Skin of body (tissue), 2 donors: ENCODE data around the gene VRK2. TPM values are rescaled to one million over a fixed set of nuclear protein-coding genes. Genes with fewer than 3 reads are reported as not detected.
"Not testable (repeated sequence)": the region's sequence is repeated elsewhere in the genome, so short reads cannot be mapped to it uniquely, and the experiment has no call there.

ENCODE experiments used
- DNase-seq: peaks from one replicate; lab custom pipeline; 2025; lab: John Stamatoyannopoulos, UW
- total RNA-seq: library from RNA; depleted of rRNA; stranded (reverse); fragments of >200 nt; gene quantifications from one replicate; pipeline ENCODE4 v1.2.3, GENCODE V29; 2014

Gene VRK2
- total RNA-seq, 1 donor from 2014 or later: 15.2 TPM

DNA sequence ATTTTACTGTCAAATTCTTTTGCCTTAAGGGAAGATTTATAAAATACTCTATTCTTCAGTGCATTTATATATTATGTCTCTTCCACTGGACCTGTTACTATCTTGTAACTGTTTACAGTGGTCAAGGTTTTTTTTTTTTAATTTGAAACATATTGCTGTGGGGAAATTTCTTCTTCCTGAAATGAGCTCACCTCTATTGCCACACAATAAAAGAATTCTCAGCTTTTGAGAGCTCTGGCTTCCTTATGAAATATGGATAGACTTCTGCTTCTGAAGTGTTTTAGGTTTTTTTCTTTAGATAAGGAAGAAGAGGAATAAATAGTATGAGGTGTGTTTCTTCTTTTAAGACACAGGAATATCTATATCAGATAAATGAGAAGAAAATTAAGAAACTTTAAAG is 7.7 kb downstream of the VRK2 start:
- DNase-seq: no peak

DNA sequence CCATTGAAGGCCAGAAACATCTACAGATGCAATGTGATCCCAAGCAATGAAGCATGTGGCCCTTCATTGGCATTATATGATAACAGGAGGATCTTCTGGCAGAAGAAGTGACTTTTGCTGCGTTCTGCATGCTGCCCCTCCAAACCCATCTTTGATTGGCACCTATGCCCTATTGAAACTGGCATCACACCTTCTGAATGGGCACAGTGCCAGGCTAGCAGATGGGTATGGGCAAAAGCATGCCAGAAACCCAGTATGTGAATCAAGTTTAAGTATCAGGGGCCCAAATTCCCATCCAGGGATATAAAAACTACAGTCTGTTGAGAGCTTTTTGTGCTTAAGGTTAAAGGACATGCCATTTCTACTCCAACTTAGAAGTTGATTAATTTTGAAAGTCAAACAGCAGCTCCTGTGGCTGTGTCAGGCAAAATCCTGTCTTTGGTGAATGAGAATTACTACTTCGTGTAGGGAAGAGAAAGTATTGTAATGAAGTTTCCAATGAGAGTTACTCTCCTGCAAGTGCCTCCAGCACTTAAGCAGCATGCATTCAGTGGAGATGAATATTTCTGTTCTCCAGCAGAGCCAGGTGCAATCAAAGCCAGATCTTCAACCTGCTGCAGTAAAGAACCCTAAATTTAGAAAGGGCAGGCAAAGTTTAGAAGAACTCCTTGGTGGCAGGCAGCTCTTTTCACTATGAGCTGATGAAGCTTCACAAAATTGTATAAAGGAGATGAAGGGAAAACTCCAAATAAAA is 8.6 kb downstream of the VRK2 start:
- no peak for DNase-seq

DNA sequence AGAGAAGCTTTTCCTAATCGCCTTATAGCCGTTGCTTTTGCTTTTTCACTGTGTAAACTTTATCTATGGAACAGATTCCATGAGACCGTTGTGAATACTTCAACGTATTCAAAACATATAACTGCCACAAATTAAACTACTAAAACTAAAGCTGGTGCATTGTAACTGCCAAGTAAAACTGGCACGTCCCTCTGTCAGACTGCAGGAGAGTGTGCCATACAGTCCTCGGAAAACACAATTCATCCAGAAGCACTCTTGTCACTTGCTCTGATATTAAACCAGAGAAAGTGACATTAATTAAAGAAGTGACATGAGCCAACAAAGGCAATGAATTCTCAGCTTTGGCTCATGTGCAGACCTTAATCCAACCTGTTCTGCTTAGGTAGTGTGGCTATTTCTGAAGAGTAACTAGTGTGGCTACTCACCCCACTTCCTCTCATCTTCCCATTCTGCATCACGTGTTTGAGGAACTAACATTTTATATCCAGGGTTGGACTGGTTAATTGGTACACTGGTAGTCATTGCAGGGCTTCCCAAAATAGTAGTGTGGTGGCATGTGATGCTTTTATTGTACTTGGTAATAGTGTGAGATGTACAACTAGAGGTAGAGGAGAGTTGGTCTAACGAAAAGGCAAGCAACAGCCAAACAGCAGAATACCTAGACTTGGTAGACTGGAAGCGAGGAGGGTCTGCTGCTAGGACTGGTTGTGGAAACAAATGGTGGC is 9.7 kb downstream of the VRK2 start:
- no peak for DNase-seq

DNA sequence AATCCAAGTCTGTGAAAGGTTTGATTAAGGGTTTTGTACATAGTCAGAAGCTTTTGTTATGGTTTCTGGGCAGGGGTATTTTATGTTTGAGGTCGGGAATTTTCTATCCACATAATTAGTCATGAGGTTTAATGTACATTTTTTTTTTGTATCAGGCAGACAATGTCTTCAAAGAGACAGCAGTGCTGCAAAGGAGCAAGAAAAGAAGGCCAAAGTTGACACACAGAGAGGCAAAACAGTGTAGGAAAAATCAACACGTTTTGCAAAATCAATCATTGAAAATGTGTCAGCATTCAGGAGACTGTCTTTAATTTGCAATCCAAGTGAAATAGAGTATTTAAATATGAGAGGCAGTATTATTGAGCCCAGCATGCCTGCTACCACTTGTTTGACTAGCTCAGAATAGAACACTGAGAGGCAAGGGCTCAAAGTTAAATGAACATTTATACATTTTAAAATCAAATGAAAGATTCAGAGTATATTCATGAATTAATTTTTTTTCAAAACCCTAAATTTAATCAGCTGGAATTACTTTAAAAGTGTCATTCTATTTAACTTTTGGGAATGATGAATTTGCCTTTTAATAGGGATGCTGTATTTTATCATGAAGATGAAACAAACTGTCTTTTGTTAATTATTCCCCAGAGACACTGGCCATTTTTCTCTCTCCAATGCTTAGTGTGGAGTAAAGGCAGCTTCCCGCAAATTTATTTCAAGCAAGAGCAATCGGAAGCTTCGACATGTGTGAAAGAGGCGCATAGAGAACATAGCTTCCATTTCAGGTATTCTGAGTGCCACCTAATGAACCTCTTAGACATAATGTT is 11.3 kb downstream of the VRK2 start:
- no peak for DNase-seq

DNA sequence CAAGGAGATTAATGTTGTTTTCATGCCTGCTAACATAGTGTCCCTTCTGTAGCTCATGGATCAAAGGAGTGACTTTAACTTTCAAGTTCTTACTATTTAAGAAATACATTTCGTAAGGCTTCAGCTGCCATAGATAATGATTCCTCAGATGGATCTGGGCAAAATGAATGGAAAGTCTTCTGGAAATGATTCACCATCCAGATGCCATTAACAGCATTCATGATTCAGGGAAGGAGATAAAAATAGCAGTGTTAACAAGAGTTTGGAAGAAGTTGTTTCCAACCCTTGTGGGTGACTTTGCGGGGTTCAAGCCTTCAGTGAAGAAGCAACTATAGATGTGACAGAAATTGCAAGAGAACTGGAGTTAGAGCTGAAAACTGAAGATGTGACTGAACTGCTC is 17.0 kb downstream of the VRK2 start:
- no peak for DNase-seq

DNA sequence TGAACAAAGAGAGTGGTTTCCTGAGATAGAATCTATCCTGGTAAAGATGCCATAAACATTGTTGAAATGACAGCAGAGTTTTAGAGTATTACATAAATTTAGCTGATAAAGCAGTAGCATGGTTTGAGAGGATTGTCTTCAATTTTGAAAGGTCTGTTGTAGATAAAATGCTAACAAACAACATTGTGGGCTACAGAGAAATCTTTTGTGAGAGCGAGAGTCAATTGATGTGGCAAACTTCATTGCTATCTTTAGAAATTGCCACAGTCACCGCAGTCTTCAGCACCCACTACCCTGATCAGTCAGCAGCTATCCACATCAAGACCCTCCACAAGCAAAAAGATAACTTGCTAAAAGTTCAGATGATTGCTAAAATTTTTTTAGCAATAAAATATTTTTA is 17.5 kb downstream of the VRK2 start:
- no peak for DNase-seq

DNA sequence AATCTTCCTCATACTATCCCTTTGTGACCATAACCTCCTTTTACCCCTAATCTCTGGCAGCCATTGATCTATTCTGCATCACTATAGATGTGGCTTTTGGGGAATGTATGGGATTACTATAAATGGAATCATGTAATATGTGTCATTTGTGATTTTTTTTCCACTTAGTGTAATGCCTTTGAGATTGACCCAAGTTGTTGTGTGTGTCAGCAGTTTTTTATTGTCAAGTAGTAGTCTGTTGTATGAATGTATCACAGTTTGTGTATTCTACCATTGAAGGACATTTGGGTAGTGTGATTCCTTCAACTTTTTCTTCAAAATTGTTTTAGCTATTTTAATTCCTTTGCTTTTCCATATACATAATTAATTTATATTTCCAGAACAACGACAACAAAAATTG is 18.6 kb downstream of the VRK2 start:
- no peak for DNase-seq

DNA sequence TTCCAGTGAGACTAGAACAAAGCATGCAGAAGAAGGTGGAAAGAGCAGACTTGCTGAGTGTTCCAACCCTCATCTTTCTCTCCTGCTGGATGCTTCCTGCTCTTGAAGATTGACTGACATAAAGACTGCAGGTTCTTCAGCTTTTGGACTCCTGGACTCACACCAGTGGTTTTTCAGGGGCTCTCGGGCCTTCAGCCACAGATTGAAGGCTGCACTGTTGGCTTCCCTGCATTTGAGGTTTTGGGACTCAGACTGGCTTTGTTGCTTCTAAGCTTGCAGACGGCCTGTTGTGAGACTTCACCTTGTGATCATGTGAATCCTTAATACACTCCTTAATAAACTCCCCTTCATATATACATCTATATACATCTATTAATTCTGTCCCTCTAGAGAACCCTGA is 20.4 kb downstream of the VRK2 start:
- DNase-seq: no peak

DNA sequence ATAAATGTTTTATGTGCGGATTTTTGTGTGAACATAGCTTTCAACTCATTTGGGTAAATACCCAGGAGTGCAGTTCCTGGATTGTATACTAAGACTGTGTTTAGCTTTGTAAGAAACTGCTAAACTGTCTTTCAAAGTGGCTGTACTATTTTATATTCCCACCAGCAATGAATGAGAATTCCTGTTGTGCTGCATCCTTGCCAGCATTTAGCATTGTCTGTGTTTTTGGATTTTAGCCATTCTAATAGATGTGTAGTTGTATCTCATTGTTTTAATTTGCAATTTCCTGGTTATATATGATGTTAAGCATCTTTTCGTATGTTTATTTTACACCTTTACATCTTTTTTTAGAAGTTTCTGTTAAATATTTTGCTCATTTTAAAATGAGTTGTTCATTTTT is 24.2 kb downstream of the VRK2 start:
- DNase-seq: no peak

DNA sequence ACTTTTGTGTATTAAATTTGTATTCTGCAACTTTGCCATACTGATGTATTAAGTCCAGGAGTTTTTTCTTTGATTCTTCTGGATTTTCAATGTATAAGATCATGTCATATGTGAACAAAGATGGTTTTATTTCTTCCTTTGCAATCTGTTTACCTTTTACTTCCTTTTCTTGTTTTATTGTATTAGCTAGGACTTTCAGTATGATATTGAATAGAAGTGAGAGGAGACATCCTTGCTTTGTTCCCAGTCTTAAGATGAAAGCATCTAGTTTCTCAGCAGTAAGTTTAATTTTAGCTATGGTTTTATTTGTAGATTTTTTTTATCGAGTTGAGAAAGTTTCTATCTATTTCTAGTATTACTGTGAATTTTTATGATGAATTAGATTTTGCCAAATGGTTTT is 25.5 kb downstream of the VRK2 start:
- DNase-seq: no peak

DNA sequence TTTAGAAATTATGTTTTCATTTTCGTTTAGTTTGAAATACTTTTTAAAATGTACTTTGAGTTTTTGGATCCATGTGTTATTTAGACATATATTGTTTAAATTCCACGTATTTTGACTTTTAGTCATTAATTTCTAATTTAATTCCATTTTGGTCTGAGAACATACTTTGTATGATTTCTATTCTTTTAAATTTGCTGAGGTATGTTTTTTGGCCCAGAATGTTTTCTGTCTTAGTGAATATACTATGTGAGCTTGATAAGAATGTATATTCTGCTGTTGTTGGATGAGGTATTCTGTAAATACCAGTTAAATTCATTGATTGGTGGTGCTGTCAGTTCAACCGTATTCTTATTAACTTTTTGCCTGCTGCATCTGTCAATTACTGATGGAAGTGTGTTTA is 26.4 kb downstream of the VRK2 start:
- no peak for DNase-seq

DNA sequence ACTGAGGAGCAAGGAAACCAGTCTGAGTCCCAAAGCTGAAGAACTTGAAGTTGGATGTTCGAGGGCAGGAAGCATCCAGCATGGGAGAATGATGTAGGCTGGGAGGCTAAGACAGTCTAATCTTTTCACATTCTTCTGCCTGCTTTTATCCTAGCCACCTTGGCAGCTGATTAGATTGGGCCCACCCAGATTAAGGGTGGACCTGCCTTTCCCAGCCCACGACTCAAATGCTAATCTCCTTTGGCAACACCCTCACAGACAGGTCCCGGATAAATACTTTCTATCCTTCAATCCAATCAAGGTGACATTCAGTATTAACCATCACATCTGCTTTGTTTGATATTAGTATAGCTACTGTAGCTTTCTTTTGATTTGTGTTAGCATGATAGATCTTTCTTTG is 27.1 kb downstream of the VRK2 start:
- DNase-seq: no peak

DNA sequence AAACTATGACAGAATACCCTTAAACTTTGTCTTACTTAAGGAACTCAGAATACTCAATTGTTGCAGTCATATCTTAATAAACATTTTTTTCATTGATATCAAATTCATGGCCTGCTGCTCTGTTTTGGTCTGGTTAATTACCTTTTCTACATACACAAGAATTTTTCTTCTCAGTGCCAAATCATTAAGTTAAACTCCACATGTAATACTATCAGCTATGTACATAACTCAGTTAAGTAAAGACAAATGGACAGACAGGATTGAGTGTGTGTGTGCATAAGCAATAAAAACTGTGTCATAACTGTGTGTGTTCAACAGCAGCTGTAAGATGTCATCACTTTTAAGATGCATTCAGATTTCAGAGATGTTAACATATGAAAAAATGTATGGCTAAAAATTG is 34.4 kb downstream of the VRK2 start:
- no peak for DNase-seq

DNA sequence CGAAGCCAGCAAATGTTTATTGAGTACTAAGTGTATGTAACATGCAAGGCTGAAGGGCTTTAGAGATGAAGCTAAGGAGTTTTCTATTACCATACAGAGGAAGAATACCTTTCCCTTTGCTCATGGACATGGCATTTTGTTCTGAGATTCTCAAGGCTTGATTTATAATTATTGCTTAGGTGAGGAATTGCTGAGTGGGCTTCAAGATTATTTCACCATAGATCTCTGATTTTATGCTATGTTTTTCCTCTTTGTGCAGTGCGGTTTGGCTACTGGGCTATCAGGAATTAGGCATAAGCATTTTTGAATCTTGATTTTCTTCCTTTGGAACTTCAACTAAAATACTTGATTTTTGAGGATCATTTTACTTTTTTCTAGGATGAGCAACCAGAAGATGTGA is 42.5 kb downstream of the VRK2 start:
- no peak for DNase-seq

DNA sequence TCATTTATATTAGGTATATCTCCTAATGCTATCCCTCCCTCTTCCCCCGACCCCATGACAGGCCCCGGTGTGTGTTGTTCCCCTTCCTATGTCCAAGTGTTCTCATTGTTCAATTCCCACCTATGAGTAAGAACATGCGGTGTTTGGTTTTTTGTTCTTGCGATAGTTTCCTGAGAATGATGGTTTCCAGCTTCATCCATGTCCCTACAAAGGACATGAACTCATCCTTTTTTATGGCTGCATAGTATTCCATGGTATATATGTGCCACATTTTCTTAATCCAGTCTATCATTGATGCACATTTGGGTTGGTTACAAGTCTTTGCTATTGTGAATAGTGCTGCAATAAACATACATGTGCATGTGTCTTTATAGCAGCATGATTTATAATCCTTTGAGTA is 46.2 kb downstream of the VRK2 start:
- DNase-seq: not testable (repeated sequence)

DNA sequence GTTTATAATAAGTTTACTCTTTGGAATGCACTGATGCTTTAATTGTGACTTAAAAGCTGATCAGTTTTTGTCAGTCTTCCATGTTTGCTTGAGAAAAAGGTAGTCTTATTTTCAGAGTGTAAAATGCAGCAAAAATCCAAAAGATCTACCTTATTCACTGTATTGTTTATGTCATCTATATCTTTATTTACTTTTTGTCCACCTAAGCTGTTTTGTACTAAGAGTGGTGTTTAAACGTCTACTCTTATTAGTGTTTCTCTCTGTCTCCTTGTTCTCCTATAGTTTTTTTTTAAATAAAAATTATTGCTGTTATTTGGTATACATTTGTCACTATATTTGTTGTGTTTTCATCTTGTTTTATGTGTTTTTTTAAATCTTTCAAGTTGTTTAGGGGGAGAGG is 50.4 kb downstream of the VRK2 start:
- DNase-seq: no peak

DNA sequence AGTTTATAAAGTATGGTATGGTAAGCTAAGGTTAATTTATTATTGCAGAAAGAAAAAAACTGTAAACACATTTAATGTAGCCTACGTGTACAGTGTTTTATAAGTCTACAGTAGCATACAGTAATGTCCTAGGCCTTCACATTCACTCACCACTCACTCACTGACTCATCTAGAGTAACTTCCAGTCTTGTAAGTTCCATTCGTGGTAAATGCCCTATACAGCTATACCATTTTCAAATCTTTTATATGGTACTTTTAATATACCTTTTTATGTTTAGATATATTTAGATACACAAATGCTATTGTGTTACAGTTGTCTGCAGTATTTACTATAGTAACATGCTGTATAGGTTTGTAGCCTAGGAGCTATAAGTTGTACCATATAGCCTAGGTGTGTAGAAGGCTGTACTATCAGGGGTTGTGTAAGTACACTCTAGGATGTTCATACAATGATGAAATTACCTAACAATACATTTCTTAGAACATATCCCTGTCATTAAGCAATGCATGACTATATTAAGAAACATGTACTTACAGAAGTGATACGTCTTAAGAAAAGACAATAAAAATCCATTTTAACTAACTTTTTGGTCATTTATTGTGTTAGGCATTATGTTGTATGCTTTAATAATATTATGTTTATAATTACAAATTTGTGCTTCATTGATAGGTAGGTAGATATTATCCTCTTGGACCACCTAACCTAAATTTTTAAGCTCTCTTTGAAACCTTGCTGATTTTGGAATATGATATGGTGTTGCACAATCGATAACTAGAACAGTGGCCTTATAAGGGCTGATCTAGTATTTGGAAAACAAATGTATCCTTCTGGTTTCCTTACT is 51.9 kb downstream of the VRK2 start:
- no peak for DNase-seq

DNA sequence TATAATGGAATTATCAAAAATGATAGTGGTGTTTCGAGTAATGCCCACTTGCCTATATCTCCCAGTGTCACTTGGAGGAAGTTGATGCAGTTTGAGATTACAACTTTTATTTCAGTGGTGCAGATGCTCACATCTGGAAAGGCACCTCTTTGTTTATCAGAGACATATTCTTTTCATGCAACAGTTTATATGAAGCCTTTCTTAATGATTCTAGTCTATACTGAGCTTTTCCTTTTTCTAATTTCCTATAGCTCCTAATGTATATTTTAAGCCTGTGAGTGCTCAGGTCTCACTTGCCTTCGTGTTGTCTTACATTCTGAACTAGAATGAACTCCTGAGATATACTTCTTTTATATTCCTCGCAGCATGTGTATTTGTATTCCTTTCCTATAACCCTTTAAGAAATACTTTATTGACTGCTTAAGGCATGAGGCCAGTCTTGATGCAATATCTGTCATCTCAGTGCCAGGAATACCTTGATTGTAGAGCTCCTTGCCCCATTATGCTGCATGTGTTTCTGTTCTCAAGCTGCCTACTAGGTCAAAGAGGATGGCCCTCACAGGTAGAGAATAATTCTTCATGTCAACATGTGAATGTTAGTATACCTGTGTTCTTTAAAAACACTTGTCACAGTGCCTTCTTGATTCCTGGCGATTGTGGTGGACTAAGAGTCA is 52.6 kb downstream of the VRK2 start:
- no peak for DNase-seq

DNA sequence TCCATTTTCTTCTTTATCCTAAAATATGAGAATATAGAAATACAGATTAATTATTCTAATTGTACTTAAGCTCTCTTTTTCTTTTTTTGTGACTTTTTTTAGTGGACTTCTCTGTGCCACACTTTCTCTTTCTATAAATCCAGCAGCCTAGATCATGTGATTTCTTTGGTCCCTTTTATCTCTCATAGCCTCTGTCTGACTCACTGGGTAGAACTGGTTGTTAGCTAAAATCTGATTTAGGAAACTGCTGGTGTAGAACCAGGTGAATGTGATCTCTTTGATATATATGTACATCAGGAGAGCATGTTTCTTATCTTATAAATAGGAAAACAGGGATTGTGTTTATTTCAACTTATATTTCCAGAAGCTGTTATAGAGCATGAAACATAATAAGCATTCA is 54.9 kb downstream of the VRK2 start:
- DNase-seq: no peak

DNA sequence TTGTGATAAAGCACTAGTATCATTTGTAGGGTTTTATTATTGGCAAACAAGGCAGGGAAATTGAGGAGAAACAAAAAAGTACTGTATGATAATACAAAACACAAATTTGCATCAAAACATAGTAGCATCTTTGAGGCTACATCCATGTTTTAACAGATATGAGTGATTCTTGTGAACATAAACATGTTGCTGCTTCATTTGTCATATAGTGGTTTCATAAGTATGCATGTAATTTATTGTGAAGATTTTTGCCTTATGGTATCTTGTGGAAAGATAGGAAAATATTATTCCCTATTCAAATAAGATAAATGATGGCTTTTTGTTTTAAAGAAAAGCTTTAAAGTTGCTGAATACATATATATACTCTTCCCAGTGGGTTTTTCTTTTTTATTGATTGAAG is 60.3 kb downstream of the VRK2 start:
- no peak for DNase-seq
